Ishikawa (cell line): Measurements from ENCODE around the gene KDSR.

Source experiments
- CEBPB ChIP-seq: IDR thresholded peaks from 2 replicates; pipeline ENCODE4 v1.6.1; 2012
- CREB1 ChIP-seq: IDR thresholded peaks from 2 replicates; pipeline ENCODE4 v1.6.1; 2012; ENCODE audit warnings: low read depth
- EP300 ChIP-seq: IDR thresholded peaks from 2 replicates; pipeline ENCODE4 v1.6.1; 2012; ENCODE audit warnings: borderline replicate concordance
- FOXM1 ChIP-seq: IDR thresholded peaks from 2 replicates; pipeline ENCODE4 v1.6.1; 2012; ENCODE audit warnings: low read depth, borderline replicate concordance
- MAX ChIP-seq: IDR thresholded peaks from 2 replicates; pipeline ENCODE4 v1.6.1; 2012
- NFIC ChIP-seq: IDR thresholded peaks from 2 replicates; pipeline ENCODE4 v1.6.1; 2012
- RAD21 ChIP-seq: IDR thresholded peaks from 2 replicates; pipeline ENCODE4 v1.6.1; 2012; ENCODE audit warnings: low read depth
- REST ChIP-seq: IDR thresholded peaks from 2 replicates; pipeline ENCODE4 v1.6.1; 2012; ENCODE audit warnings: low read depth, mild to moderate bottlenecking
- TAF1 ChIP-seq: IDR thresholded peaks from 2 replicates; pipeline ENCODE4 v1.6.1; 2012; ENCODE audit warnings: low read depth, mild to moderate bottlenecking
- TCF12 ChIP-seq: IDR thresholded peaks from 2 replicates; pipeline ENCODE4 v1.6.1; 2012; ENCODE audit warnings: low read depth
- TEAD4 ChIP-seq: IDR thresholded peaks from 2 replicates; pipeline ENCODE4 v1.6.1; 2012
- YY1 ChIP-seq: IDR thresholded peaks from 2 replicates; pipeline ENCODE4 v1.6.1; 2012; ENCODE audit warnings: low read depth
- ZBTB7A ChIP-seq: IDR thresholded peaks from 2 replicates; pipeline ENCODE4 v1.6.1; 2012; ENCODE audit warnings: low read depth

- TF ChIP-seq REST, result no peak
- no peak for TF ChIP-seq RAD21
- TF ChIP-seq EP300, result no peak
- no peak for TF ChIP-seq ZBTB7A
- no peak for TF ChIP-seq CREB1
- no peak for TF ChIP-seq MAX
- TF ChIP-seq TAF1, result no peak
- no peak for TF ChIP-seq NFIC
- TF ChIP-seq TEAD4, result no peak
- TF ChIP-seq CEBPB, result no peak
- no peak for TF ChIP-seq TCF12
- no peak for TF ChIP-seq YY1
- no peak for TF ChIP-seq FOXM1
Measured at GRCh38 chr18:63318889-63319382, 48.1 kb downstream of the KDSR start.
